Neural crest cell (in vitro differentiated cells): ENCODE data around the gene KRT6A. TPM values are rescaled to one million over a fixed set of nuclear protein-coding genes. Genes with fewer than 3 reads are reported as not detected.

Experiments
- DNase-seq: peaks from one replicate; pipeline ENCODE4 v3.0.0; 2021; ENCODE audit warnings: low read depth, mixed read lengths, low spot score
- H3K27ac Mint-ChIP-seq: one replicate; pipeline ENCODE4 v1.8.0; 2021; ENCODE audit warnings: mild to moderate bottlenecking, mixed read lengths; ENCODE audit not compliant: unreplicated experiment
- H3K27me3 Mint-ChIP-seq: 2 replicates; pipeline ENCODE4 v1.8.0; 2021; ENCODE audit warnings: low read depth, mild to moderate bottlenecking, mixed read lengths
- H3K36me3 Mint-ChIP-seq: 2 replicates; pipeline ENCODE4 v1.8.0; 2021; ENCODE audit warnings: low read depth, mild to moderate bottlenecking, mixed read lengths
- H3K4me1 Mint-ChIP-seq: 2 replicates; pipeline ENCODE4 v1.8.0; 2021; ENCODE audit warnings: mixed read lengths
- H3K4me3 Mint-ChIP-seq: one replicate; pipeline ENCODE4 v1.8.0; 2021; ENCODE audit warnings: mild to moderate bottlenecking, mixed read lengths
- H3K9me3 Mint-ChIP-seq: 2 replicates; pipeline ENCODE4 v1.8.0; 2021; ENCODE audit warnings: mixed read lengths
- CTCF ChIP-seq: fragments of 200-600 bp; sonication (generic); conservative IDR thresholded peaks from 2 replicates; pipeline ENCODE4 v1.5.0; 2021; ENCODE audit warnings: antibody characterized with exemption, mild to moderate bottlenecking
- total RNA-seq: library from RNA; stranded (reverse); gene quantifications from 2 replicates; pipeline ENCODE4 v1.2.1, GENCODE V29; 2021

The KRT6A gene
- total RNA-seq, 1 donor from 2014 or later, result not detected

GRCh38 chr12:52539083-52539820 lies 46.2 kb upstream of the KRT6A start:
- H3K4me3 Mint-ChIP-seq, result no peak overlapping the region
- no peak overlapping the region for H3K27ac Mint-ChIP-seq
- no peaks in the 10 kb centered on the region for H3K27me3 Mint-ChIP-seq
- no peaks in the 10 kb centered on the region for H3K4me1 Mint-ChIP-seq
- H3K9me3 Mint-ChIP-seq, result no peaks in the 10 kb centered on the region
- H3K36me3 Mint-ChIP-seq, result no peaks in the 10 kb centered on the region
- DNase-seq, result no peak
- no peak for TF ChIP-seq CTCF

GRCh38 chr12:52537101-52537500 lies 44.0 kb upstream of the KRT6A start:
- Mint-ChIP-seq H3K27ac (no peak overlapping the region), H3K4me1 (no peaks in the 10 kb centered on the region), H3K9me3 (no peaks in the 10 kb centered on the region), H3K36me3 (no peaks in the 10 kb centered on the region), H3K4me3 (no peak overlapping the region), H3K27me3 (no peaks in the 10 kb centered on the region)
- no peak for TF ChIP-seq CTCF
- DNase-seq, result no peak

- Mint-ChIP-seq H3K4me3 (no peak overlapping the region), H3K27me3 (no peaks in the 10 kb centered on the region), H3K4me1 (no peaks in the 10 kb centered on the region), H3K9me3 (no peaks in the 10 kb centered on the region), H3K36me3 (no peaks in the 10 kb centered on the region), H3K27ac (no peak overlapping the region)
- TF ChIP-seq CTCF, result no peak
- DNase-seq, result no peak
Observed at GRCh38 chr12:52535574-52535973, 42.5 kb upstream of the KRT6A start.

- Mint-ChIP-seq H3K4me3 (no peak overlapping the region), H3K9me3 (no peaks in the 10 kb centered on the region), H3K27ac (no peak overlapping the region), H3K27me3 (no peaks in the 10 kb centered on the region), H3K4me1 (no peaks in the 10 kb centered on the region), H3K36me3 (no peaks in the 10 kb centered on the region)
- TF ChIP-seq CTCF, result no peak
- DNase-seq, result no peak
Observed at GRCh38 chr12:52534482-52534881, 41.4 kb upstream of the KRT6A start.

GRCh38 chr12:52533686-52534470 lies 40.8 kb upstream of the KRT6A start:
- no peaks in the 10 kb centered on the region for H3K36me3 Mint-ChIP-seq
- TF ChIP-seq CTCF, result no peak

More at GRCh38 chr12:52533686-52534470, 40.8 kb upstream of the KRT6A start:
- Mint-ChIP-seq H3K9me3 (no peaks in the 10 kb centered on the region), H3K27ac (no peak overlapping the region), H3K27me3 (no peaks in the 10 kb centered on the region), H3K4me1 (no peaks in the 10 kb centered on the region), H3K4me3 (no peak overlapping the region)
- no peak for DNase-seq
